WTC11 (cell line): ENCODE results near the gene C3orf70.

Experiments used
- ESRRA ChIP-seq: sonication (generic); formaldehyde crosslinking; IDR thresholded peaks from 2 replicates; pipeline ENCODE4 v1.8.1; 2022; ENCODE audit warnings: mild to moderate bottlenecking, missing genetic modification reagents, borderline replicate concordance
- FOXP1 ChIP-seq: sonication (generic); formaldehyde crosslinking; IDR thresholded peaks from 2 replicates; pipeline ENCODE4 v1.8.0; 2022; ENCODE audit warnings: missing genetic modification reagents, mild to moderate bottlenecking, moderate library complexity, borderline replicate concordance
- TF ChIP-seq, protein P1 (sequence below): fragments of 200-600 bp; IDR thresholded peaks from 2 replicates; pipeline ENCODE4 v1.8.0; 2022; ENCODE audit warnings: antibody characterized with exemption

DNA sequence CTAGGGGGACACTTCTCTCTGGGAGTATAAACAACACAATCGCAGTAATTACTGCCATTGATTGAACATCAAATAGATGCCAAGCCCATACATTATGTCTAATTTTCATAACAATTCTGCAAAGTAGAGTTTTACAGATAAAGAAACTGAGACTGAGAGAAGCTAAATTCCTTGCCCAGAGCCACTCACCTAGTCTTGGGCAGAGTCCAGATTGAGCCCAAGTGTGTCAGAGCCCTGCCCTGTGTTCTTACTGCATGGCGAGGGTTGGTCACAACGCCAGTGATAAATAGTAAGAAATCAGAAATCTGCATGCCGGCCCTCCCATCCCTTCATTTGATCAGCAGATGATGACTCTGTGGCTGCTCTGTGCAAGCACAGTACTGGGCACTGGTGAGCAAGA is 106.3 kb downstream of the C3orf70 start:
- TF ChIP-seq, protein P1, sequence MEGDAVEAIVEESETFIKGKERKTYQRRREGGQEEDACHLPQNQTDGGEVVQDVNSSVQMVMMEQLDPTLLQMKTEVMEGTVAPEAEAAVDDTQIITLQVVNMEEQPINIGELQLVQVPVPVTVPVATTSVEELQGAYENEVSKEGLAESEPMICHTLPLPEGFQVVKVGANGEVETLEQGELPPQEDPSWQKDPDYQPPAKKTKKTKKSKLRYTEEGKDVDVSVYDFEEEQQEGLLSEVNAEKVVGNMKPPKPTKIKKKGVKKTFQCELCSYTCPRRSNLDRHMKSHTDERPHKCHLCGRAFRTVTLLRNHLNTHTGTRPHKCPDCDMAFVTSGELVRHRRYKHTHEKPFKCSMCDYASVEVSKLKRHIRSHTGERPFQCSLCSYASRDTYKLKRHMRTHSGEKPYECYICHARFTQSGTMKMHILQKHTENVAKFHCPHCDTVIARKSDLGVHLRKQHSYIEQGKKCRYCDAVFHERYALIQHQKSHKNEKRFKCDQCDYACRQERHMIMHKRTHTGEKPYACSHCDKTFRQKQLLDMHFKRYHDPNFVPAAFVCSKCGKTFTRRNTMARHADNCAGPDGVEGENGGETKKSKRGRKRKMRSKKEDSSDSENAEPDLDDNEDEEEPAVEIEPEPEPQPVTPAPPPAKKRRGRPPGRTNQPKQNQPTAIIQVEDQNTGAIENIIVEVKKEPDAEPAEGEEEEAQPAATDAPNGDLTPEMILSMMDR: no peak
- TF ChIP-seq ESRRA (CRISPR knock-in tag) (no peak), FOXP1 (no peak)
